GM20000 (cell line): ENCODE results near the gene NCKAP5.
"Not testable (repeated sequence)": the region's sequence is repeated elsewhere in the genome, so short reads cannot be mapped to it uniquely, and the experiment has no call there.

Experiments
- DNase-seq: peaks from one replicate; pipeline ENCODE4 v3.0.0; 2012; ENCODE audit warnings: low spot score
- TF ChIP-seq, protein P1 (sequence below): IDR thresholded peaks from 2 replicates; pipeline ENCODE4 v1.5.1; 2012; ENCODE audit warnings: mild to moderate bottlenecking, control low read depth; ENCODE audit errors: extremely low read depth, missing control alignments

NCKAP5 gene

DNA sequence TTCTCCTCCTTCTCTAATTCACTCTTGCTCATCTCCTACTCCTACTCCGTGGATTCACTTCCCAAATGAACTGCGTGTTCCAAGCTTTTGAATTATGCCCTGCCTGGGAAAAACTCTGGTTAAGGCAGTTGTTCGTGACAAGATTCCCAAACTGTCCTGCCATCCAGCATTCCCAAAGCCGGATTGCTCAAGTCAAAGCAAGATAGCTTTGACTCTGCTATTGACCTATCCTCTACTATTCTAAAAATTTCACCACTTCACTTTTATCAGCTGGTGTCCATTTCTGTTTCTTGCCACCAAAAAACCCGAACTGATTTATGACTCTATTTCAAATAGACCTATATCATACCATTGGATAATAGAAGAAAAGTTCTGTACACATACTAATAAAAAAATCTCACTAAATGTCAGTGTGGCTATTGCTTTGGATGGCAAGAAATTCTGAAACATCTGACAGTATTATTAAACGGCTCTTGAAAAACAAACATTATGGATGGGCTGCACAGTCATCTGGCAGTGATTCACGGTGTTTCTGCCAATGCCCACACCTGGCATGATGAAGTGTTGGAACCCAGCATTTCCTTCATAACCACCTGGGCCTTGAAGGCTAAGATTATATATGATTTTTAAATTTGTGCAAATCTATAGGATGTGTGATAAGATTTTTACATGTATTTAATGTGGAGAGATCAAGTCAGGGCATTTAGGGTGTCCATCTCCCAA, 87.4 kb downstream of the NCKAP5 start:
- TF ChIP-seq, protein P1, sequence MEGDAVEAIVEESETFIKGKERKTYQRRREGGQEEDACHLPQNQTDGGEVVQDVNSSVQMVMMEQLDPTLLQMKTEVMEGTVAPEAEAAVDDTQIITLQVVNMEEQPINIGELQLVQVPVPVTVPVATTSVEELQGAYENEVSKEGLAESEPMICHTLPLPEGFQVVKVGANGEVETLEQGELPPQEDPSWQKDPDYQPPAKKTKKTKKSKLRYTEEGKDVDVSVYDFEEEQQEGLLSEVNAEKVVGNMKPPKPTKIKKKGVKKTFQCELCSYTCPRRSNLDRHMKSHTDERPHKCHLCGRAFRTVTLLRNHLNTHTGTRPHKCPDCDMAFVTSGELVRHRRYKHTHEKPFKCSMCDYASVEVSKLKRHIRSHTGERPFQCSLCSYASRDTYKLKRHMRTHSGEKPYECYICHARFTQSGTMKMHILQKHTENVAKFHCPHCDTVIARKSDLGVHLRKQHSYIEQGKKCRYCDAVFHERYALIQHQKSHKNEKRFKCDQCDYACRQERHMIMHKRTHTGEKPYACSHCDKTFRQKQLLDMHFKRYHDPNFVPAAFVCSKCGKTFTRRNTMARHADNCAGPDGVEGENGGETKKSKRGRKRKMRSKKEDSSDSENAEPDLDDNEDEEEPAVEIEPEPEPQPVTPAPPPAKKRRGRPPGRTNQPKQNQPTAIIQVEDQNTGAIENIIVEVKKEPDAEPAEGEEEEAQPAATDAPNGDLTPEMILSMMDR, result no peak
- no peak for DNase-seq

GRCh38 chr2:133477616-133477990, 90.7 kb downstream of the NCKAP5 start:
- DNase-seq, result no peak
- TF ChIP-seq, protein P1, result no peak

- TF ChIP-seq, protein P1, result no peak
- DNase-seq, result no peak
These were observed 91.2 kb downstream of the NCKAP5 start for GRCh38 chr2:133476931-133477615.

DNA sequence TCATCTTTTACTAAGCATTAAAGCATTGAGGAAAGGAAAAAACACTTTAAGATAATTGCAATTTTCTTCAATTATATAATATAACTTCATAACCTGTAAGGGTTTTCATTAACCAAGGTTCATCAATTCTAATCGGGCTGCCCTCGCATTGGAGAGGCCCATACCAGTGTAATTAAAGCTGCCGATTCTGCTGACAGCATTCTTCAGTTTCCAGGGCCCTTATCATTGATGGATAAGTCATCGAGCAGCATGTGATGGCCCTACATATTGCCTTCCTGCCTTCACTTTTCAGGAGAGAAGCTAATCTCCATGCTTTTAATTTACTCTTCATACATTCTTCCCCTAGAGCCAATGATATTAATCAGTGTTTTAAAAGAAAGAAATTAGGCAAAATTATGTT, 92.0 kb downstream of the NCKAP5 start:
- TF ChIP-seq, protein P1, result no peak
- DNase-seq, result no peak

GRCh38 chr2:133475610-133476009, 92.7 kb downstream of the NCKAP5 start:
- TF ChIP-seq, protein P1, result no peak

DNA sequence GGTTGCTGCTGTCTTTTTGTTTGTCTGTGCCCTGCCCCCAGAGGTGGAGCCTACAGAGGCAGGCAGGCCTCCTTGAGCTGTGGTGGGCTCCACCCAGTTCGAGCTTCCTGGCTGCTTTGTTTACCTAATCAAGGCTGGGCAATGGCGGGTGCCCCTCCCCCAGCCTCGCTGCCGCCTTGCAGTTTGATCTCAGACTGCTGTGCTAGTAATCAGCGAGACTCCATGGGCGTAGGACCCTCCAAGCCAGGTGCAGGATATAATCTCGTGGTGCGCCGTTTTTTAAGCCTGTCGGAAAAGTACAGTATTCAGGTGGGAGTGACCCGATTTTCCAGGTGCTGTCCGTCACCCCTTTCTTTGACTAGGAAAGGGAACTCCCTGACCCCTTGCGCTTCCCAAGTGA, 97.8 kb downstream of the NCKAP5 start:
- DNase-seq, result not testable (repeated sequence)

More at GRCh38 chr2:133475610-133476009, 92.7 kb downstream of the NCKAP5 start:
- DNase-seq, result no peak

GRCh38 chr2:133462811-133463210, 105.5 kb downstream of the NCKAP5 start:
- TF ChIP-seq, protein P1, result no peak
- DNase-seq, result no peak

DNA sequence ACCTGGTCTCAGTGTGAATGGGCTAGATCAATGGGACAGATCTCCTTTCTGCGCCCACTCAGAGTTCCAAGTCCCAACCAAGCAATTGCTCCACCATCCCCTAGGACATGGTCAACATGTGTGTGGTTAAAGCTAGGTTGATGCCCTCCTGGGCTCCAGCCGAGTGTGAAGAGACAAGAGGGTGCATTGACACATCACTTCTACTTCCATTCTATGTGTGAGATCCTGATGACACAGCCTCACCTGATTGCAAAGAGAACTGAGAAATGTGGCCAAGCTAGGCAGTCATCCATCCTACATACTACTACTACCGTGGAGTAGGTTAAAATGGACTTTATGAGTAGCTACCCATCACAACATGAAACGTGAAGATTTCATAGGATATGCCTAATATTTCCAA, 106.8 kb downstream of the NCKAP5 start:
- no peak for DNase-seq
- TF ChIP-seq, protein P1, result no peak
